Muscle of leg (tissue), 11 donors: Measurements from ENCODE around the gene HSPG2. TPM values are rescaled to one million over a fixed set of nuclear protein-coding genes. Genes with fewer than 3 reads are reported as not detected.

Experiments
- DNase-seq: peaks from one replicate; pipeline ENCODE4 v3.0.0; 2013
- H3K27ac ChIP-seq: one replicate; pipeline ENCODE4 v1.5.1; 2013; ENCODE audit warnings: mild to moderate bottlenecking, low read length, control low read depth
- H3K27me3 ChIP-seq: one replicate; pipeline ENCODE4 v1.6.1; 2013; ENCODE audit warnings: low read length; ENCODE audit not compliant: control insufficient read depth, insufficient read depth
- H3K36me3 ChIP-seq: one replicate; pipeline ENCODE4 v1.6.1; 2013; ENCODE audit warnings: low read length; ENCODE audit not compliant: control insufficient read depth, insufficient read depth
- H3K4me1 ChIP-seq: one replicate; pipeline ENCODE4 v1.6.1; 2013; ENCODE audit warnings: low read length; ENCODE audit not compliant: control insufficient read depth, insufficient read depth
- H3K4me3 ChIP-seq: one replicate; pipeline ENCODE4 v1.5.1; 2013; ENCODE audit warnings: low read length, control low read depth
- H3K9me3 ChIP-seq: replicated peaks from 2 replicates; pipeline ENCODE4 v1.6.1; 2013; ENCODE audit warnings: low read depth, low read length; ENCODE audit not compliant: control insufficient read depth
- WGBS: methylation state at CpG from one replicate; pipeline ENCODE4 v1.1.5; 2013; ENCODE audit warnings: missing lambda C conversion rate; ENCODE audit not compliant: insufficient coverage; 5-methylcytosine and 5-hydroxymethylcytosine counted together
- polyA plus RNA-seq, 8 donors: library from polyadenylated mRNA; unstranded; fragments of 120-200 nt; gene quantifications; one replicate each; pipeline versions ENCODE4 v1.2.1 to v1.2.3, GENCODE V29; 2013; ENCODE audit warnings: inconsistent platforms in 1 of 8, low replicate concordance in 1 of 8; ENCODE audit not compliant: insufficient read length in 8 of 8, insufficient read depth in 1 of 8
- total RNA-seq: library from RNA; stranded (reverse); fragments of 120-200 nt; gene quantifications from one replicate; pipeline ENCODE4 v1.2.4, GENCODE V29; 2013

HSPG2 gene
- total and polyA plus RNA-seq, 9 donors: 149 to 460 (median 339) TPM

- 12% methylated on average over 3 of the region's 10 CpGs for WGBS
- DNase-seq: no peak
- peaks cover 15% of the 10 kb centered on the region for H3K36me3 ChIP-seq
- no peaks in the 10 kb centered on the region for H3K9me3 ChIP-seq
- peaks cover 80% of the 10 kb centered on the region for H3K4me1 ChIP-seq
- peak overlapping the region; percentile 37 for H3K27ac ChIP-seq
- H3K4me3 ChIP-seq: peak overlapping the region; percentile 85
- H3K27me3 ChIP-seq: no peaks in the 10 kb centered on the region
Observed at GRCh38 chr1:21935393-21935804, 1.7 kb downstream of the HSPG2 start.

- peak overlapping the region; percentile 71 for H3K27ac ChIP-seq
- peaks cover 73% of the 10 kb centered on the region for H3K4me1 ChIP-seq
- peak overlapping the region; percentile 23 for H3K4me3 ChIP-seq
- H3K27me3 ChIP-seq: no peaks in the 10 kb centered on the region
- 26% methylated on average over 10 of the region's 19 CpGs for WGBS
- H3K9me3 ChIP-seq: no peaks in the 10 kb centered on the region
- DNase-seq: peak; percentile 79
- peaks cover 28% of the 10 kb centered on the region for H3K36me3 ChIP-seq
Observed at GRCh38 chr1:21933397-21934248, 3.5 kb downstream of the HSPG2 start.

DNA sequence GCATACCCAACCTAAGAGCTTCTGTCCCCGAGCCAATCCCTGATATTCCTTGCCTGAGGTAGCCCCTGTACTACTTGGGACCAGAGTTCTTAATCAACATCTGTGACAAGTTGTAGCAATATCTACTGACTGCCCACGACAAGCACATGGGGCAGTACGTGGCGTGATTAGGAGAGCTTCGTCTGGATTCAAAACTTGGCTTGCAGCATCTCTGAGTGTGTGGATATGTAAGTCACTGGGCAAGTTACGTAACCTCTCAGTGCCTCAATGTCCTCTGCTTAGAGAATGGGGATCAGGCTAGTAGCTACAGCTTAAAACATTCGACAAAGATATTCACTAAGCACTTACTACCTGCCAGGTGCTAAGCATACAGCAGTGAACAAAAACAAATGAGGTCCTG is 5.0 kb downstream of the HSPG2 start:
- H3K27me3 ChIP-seq: no peaks in the 10 kb centered on the region
- H3K4me3 ChIP-seq: no peak overlapping the region
- peaks cover 73% of the 10 kb centered on the region for H3K4me1 ChIP-seq
- 29% methylated on average over 1 of the region's 7 CpGs for WGBS
- DNase-seq: no peak
- H3K9me3 ChIP-seq: no peaks in the 10 kb centered on the region
- H3K27ac ChIP-seq: peak overlapping the region; percentile 48
- H3K36me3 ChIP-seq: peaks cover 28% of the 10 kb centered on the region

- peak overlapping the region; percentile 48 for H3K27ac ChIP-seq
- no peak overlapping the region for H3K4me3 ChIP-seq
- no peak for DNase-seq
- H3K27me3 ChIP-seq: no peaks in the 10 kb centered on the region
- H3K36me3 ChIP-seq: peaks cover 28% of the 10 kb centered on the region
- 36% methylated on average over 10 of the region's 16 CpGs for WGBS
- peaks cover 80% of the 10 kb centered on the region for H3K4me1 ChIP-seq
- H3K9me3 ChIP-seq: no peaks in the 10 kb centered on the region
Observed at GRCh38 chr1:21931171-21932093, 5.7 kb downstream of the HSPG2 start.

DNA sequence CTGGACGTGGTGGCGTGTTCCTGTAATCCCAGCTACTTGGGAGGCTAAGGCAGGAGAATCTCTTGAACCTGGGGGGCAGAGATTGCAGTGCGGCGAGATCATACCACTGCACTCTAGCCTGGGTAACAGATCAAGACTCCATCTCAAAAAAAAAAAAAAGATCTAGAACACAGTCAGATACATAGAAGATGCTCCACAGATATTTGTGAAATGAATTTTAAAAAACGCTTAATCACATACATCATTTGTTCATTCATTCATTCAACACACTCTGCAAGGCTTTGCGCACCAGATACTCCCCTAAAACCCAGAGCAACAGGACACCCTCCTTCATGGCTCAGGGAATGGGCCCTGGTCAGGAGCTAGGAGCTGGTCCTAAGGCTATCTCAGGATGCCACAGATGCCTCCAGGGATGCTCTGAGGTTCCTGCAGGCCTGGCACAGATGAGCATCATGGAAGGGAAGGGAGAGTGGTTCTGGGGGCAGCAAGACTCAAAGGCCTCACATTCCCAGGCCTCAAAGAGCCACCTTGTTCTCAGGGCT is 6.4 kb downstream of the HSPG2 start:
- DNase-seq: no peak
- peak overlapping the region; percentile 48 for H3K27ac ChIP-seq
- 60% methylated on average over 2 of the region's 6 CpGs for WGBS
- no peaks in the 10 kb centered on the region for H3K27me3 ChIP-seq
- peaks cover 81% of the 10 kb centered on the region for H3K4me1 ChIP-seq
- no peaks in the 10 kb centered on the region for H3K9me3 ChIP-seq
- no peak overlapping the region for H3K4me3 ChIP-seq
- H3K36me3 ChIP-seq: peaks cover 33% of the 10 kb centered on the region

DNA sequence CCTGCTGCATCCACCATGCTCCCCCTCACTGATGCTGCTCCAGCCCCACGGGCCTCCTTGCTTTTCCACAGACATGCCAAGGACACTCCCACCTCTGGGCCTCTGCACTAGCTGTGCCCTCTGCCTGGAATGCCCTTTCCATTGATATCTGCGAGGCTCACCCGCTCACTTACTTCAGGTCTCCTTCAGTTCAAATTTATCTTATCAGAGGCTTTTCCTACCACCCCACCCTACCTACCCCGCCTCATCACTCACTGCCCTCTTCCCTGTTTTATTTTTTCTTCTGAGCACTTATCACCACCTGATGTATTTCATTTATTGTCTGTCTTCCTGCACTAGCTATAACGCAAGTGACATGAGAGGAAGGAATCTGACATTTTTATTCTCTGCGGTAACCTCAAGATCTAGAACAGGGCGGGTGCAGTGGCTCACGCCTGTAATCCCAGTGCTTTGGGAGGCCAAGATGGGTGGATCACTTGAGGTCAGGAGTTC is 7.0 kb downstream of the HSPG2 start:
- Histone ChIP-seq H3K4me1 (peaks cover 81% of the 10 kb centered on the region), H3K27ac (no peak overlapping the region), H3K9me3 (no peaks in the 10 kb centered on the region), H3K4me3 (no peak overlapping the region), H3K27me3 (no peaks in the 10 kb centered on the region), H3K36me3 (peaks cover 35% of the 10 kb centered on the region)
- DNase-seq: no peak
- WGBS: 57% methylated on average over 5 of the region's 8 CpGs

GRCh38 chr1:21927533-21928237 is 9.4 kb downstream of the HSPG2 start:
- Histone ChIP-seq H3K4me3 (no peak overlapping the region), H3K4me1 (peaks cover 84% of the 10 kb centered on the region), H3K36me3 (peaks cover 38% of the 10 kb centered on the region), H3K9me3 (no peaks in the 10 kb centered on the region), H3K27ac (peak overlapping the region; percentile 80), H3K27me3 (no peaks in the 10 kb centered on the region)
- WGBS: 38% methylated on average over 7 of the region's 12 CpGs
- peak; percentile 91 for DNase-seq

DNA sequence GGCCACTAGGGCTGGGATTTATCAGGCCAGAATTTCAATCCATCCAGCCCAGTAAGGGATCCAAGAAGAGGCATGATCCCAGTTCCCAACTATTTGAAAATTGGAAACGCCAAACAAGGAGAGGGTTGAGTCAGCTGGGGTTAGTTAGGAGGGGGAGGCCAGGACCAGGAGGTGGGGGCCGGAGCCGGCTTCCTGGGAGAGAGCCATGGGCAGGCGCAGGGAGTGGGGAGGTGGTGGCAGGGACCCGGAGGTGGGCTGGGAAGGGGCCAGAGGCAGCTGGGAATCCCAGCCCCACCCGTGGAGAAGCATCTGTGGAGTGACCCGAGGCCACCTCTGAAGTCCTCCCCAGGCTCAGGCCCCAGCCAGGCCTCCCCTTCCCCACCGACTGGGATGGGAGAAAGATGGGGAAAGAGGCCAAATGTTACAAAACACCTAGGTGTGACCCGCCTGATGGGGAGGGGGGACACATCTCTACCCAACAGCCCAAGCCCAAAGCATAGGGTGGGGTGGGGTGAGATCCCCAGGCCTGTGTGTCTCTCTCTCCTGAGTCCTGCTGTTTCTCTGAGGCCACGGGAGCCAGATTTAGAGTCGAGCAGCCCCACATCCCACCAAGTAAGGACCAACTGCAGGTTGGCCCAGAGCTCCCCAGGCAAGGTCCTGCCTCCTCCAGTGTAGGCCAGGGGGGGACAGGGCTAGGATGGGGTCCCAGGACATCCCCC is 10.1 kb downstream of the HSPG2 start:
- 8% methylated on average over 3 of the region's 11 CpGs for WGBS
- H3K27me3 ChIP-seq: no peaks in the 10 kb centered on the region
- H3K4me3 ChIP-seq: no peak overlapping the region
- H3K4me1 ChIP-seq: peaks cover 84% of the 10 kb centered on the region
- peak; percentile 93 for DNase-seq
- peaks cover 36% of the 10 kb centered on the region for H3K36me3 ChIP-seq
- peak overlapping the region; percentile 80 for H3K27ac ChIP-seq
- no peaks in the 10 kb centered on the region for H3K9me3 ChIP-seq

GRCh38 chr1:21926065-21926464 is 11.0 kb downstream of the HSPG2 start:
- Histone ChIP-seq H3K4me3 (no peak overlapping the region), H3K4me1 (peaks cover 84% of the 10 kb centered on the region), H3K27me3 (no peaks in the 10 kb centered on the region), H3K36me3 (peaks cover 35% of the 10 kb centered on the region), H3K27ac (peak overlapping the region; percentile 80), H3K9me3 (no peaks in the 10 kb centered on the region)
- 79% methylated on average over 2 of the region's 2 CpGs for WGBS
- no peak for DNase-seq
